HuH-7.5 (cell line): ENCODE data around the gene DOHH.
"Not testable (repeated sequence)": the region's sequence is repeated elsewhere in the genome, so short reads cannot be mapped to it uniquely, and the experiment has no call there.

Source experiments
- DNase-seq: peaks from one replicate; pipeline ENCODE4 v3.0.0; 2011; ENCODE audit warnings: low spot score

The DOHH gene

DNA sequence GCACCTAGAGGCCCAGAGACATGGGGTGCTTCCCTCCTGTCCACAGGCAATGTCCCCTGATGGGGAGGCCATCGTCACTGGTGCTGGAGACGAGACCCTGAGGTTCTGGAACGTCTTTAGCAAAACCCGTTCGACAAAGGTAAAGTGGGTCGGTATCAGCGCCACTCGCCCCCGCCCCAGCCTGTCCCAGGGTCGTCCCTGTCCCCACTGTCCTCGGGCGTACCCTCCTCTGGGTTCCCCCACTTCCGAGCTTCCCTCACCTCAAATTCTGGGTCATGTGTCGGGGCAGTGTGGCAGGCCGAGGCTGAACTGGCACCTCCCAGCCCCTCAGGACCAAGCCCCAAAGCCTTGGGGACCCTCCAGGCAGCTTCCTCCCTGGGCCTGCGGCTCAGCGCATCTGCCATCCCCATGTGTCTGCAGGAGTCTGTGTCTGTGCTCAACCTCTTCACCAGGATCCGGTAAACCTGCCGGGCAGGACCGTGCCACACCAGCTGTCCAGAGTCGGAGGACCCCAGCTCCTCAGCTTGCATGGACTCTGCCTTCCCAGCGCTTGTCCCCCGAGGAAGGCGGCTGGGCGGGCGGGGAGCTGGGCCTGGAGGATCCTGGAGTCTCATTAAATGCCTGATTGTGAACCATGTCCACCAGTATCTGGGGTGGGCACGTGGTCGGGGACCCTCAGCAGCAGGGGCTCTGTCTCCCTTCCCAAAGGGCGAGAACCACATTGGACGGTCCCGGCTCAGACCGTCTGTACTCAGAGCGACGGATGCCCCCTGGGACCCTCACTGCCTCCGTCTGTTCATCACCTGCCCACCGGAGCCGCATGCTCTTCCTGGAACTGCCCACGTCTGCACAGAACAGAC is 34.1 kb upstream of the DOHH start:
- DNase-seq = no peak

GRCh38 chr19:3533563-3534216 is 33.2 kb upstream of the DOHH start:
- DNase-seq = no peak

GRCh38 chr19:3533033-3533432 is 32.6 kb upstream of the DOHH start:
- DNase-seq = no peak

GRCh38 chr19:3532154-3532786 is 31.8 kb upstream of the DOHH start:
- DNase-seq = no peak

DNA sequence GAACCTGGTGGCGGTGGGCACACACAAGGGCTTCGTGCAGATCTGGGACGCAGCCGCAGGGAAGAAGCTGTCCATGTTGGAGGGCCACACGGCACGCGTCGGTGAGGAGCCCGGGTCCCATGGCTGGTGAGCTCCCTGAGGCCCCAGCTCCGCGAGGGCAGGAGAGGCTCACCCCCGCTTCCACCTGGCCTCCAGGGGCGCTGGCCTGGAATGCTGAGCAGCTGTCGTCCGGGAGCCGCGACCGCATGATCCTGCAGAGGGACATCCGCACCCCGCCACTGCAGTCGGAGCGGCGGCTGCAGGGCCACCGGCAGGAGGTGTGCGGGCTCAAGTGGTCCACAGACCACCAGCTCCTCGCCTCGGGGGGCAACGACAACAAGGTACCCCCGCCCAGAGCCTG is 31.2 kb upstream of the DOHH start:
- no peak for DNase-seq

DNA sequence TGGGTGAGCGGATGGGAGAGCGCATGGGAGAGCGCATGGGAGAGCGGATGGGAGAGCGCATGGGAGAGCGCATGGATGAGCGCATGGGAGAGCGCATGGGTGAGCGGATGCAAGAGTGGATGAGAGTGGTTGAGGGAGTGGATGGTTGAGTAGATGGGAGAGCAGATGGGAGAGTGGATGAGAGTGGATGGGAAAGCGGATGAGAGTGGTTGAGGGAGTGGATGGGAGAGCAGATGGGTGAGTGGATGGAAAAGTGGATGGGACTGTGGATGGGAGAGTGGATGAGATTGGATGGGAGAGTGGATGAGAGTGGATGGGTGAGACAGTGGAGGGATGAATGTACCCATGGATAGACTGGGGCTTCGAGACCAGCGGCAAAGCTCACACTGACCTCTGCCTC is 29.9 kb upstream of the DOHH start:
- DNase-seq = no peak

GRCh38 chr19:3529299-3529698 is 28.8 kb upstream of the DOHH start:
- not testable (repeated sequence) for DNase-seq

GRCh38 chr19:3528539-3529211 is 28.2 kb upstream of the DOHH start:
- no peak for DNase-seq

DNA sequence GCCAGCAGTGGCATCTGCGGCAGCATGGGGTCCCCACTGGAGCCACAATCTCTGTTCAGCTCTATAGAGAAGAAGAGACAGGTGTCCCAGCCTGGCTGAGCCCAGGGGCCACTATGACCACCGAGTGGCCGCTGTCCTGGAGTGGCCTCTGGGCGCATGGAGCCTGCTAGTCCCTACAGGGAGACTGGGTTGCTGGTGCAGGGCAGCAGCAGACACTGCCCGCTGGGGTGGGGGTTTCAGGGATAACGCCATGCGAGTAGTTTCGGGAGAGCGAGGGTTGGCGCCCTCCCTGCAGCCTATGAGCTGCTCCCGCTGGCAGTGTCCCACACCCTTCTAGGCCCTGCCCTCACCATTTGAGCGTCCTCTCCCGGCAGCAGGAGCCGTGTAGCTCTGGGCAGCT is 27.6 kb upstream of the DOHH start:
- DNase-seq = no peak

- DNase-seq = no peak
Measured at GRCh38 chr19:3527238-3527910, 26.9 kb upstream of the DOHH start.

GRCh38 chr19:3526507-3527237 is 26.2 kb upstream of the DOHH start:
- no peak for DNase-seq

DNA sequence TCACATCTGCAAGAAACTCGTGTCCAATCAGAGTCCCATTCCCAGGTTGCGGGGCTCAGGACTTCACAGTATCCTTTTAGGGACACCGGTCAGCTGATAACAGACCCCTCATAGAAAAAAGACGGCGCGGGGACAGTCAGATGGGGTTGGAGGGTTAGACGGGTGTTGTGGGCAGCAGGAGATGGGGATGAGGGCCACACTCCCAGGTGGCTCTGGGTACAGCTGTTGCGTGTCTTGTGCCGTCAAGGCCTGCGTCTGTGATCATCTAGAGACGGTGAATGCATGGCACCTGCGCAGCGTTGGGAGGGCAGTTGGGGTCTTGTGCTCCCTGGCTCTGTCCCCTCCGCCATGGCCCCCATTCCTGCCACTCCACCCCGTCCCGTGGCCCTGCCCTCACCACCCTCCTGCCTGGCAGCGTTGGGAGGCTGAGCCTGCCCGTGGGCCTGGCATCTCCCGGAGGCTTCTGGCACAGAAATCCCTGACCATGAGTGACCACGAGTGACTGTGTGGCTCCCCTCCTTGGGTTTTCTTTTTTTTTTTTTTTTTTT is 24.5 kb upstream of the DOHH start:
- no peak for DNase-seq

DNA sequence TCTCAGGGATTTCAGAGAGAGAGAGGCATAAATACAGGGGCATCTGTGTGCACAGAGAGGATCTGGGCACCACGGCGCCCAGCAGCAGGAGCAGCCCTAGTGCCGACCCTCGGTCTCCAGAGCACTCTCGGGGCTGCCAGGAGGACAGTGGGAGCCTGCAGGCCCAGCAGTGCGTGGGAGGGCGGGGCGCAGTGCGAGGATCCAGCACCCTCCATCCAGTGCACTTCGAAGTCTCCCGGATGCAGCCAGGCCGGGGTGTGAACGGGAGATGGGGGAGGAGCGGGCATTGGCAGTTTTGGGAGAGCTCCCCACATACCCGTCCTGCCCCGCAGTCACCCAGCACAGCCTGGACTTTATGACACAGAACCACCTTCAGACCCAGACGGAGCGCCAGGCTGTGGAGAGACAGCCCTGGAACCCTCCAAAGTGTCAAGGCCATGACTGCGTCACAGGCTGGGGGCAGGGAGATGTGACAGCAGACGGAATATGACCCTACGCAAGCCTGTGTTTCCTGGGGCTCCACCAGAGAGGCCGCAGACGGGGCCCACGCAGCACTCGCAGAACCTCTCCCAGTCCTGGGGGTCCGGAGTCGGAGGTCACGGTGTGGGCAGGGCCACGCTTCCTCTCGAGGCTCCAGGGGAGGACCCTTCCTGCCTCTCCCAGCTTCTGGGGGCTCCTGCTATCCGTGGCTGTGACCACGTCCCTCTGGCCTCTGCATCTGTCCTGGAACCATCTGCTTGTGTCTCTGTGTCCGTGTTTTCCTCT is 23.8 kb upstream of the DOHH start:
- no peak for DNase-seq

DNA sequence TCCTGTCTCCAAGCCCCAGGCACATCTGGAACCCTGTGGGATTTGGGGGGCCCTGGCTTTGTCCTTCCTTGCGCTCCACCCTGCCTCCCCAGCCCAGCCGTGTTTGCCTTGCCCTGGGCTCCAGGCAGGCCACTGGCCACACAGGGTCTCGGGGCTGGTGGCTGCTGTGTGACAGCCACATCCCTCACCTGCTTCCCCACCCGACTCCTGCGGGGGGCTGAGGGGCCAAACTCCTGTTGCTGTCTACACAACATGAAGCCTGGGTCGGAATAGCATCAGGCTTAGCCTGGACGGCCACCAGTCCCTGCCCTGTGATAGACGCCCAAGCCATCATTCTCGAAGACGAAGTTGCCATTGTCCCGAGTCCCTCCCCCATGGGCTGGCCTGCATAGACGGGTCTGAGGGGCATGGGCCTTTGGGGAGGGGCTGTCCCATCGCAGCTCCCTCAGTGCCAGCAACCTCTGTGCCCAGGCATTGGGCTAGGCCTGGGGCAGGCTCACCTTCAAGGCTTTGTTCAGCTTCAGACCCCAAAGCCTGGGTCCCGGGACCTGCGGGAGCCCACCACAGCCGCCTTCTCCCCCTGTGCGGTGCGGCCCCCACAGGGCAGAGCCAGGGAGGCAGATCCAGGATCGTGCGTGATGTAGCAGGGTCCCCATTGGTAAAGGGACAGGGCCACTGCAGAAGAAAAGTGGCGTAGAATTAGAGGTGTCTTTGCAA is 23.0 kb upstream of the DOHH start:
- DNase-seq = no peak

DNA sequence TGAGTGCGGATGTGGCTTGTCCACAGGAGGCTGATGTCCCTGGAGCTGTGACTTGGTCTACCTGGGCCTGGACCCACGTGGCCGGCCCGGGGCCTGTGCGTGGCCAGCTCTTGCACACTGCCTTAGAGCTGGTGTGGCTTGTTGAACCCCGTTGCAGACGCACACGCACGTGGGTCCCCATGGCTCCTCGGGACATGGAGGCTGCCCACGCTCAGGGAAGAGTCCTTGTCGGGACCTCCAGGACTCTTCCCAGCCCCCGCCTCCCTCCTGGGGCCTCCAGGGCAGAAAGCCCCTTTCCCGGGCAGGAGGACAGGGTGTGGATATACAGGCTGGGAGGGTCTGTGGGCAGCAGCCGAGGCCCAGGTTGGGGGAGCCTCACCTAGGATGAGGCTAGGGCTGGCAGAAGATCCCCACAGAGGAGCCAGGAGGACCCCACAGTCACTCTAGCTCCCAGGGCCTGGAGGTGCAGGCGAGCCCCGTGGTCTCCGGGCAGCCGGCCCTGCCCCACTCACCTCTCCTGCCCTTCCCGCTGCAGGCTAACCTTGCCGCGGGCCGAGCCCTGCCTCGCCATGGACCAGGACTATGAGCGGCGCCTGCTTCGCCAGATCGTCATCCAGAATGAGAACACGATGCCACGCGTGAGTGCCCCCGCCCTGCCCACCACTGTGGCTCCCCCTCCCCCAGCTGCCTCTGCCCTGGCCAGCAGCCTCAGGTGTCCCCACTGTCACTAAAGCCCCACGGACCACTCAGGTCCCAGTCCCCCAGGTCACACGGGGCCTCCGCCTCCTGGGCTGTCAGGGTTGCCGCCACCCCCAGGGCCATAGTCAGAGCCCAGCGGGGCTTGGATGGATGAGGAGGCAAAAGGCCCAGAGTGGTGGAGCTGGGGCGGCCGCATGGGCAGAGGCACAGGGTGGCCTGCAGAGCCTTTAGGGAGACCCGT is 22.2 kb upstream of the DOHH start:
- no peak for DNase-seq

GRCh38 chr19:3521104-3521445 is 20.6 kb upstream of the DOHH start:
- DNase-seq = no peak

DNA sequence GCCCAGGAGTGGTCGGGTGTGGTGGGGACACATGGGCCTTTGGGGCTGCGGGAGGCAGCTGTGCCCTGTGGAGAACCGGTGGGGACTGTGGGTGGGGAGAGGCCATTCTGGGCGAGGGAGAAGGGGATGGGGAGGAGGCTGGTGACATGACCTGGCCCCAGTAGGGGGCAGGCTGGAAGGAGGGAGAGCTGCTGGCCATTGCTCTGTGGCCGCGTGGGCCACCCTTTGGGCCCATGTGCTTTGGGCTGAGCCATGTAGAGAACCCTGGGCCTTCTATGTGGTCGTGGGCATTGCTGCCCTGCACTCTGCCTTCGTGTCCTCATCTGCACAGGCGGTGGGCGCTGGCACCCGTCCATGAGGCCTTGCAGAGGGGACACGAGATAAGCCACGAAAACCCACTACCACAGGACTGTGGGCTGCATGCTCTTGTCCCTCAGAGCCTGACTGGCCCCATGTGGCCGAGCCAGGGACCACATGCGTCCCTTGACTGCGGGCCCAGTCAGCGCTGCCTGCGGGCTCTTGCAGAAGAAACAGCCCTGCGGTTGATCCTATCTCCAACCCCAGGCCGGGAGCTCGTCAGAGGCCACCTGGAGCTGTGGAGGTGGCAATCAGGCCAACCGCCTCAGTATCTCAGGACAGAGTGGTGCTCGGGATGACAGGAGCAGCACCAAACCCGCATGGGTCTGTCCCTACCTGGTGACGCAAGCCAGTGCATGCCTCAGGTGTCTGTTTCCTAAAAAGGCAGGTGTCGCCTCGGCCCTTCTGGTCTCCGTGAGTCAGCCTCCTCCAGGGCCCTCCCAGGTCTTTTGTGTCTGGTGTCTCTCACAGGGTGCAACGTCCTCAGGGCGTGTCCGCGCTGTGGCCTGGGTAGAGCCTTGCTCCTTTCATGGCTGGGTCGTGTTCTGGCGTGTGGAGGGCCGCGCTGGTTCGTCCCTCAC is 20.0 kb upstream of the DOHH start:
- no peak for DNase-seq
